HG03039 (cell line): Measurements from ENCODE around the gene ISYNA1.
"Not testable (repeated sequence)": the region's sequence is repeated elsewhere in the genome, so short reads cannot be mapped to it uniquely, and the experiment has no call there.

Source experiments
- ATAC-seq: cut with Tn5 transposase; IDR thresholded peaks from one replicate; pipeline ENCODE4 v1.9.1; 2021; ENCODE audit warnings: mild to moderate bottlenecking, moderate library complexity; ENCODE audit not compliant: unreplicated experiment

Gene ISYNA1

GRCh38 chr19:18421371-18421959 is 16.5 kb downstream of the ISYNA1 start:
- ATAC-seq, result no peak

- ATAC-seq, result no peak
Measured at GRCh38 chr19:18420930-18421329, 17.0 kb downstream of the ISYNA1 start.

GRCh38 chr19:18419699-18420460 is 18.1 kb downstream of the ISYNA1 start:
- ATAC-seq, result peak; percentile 9

GRCh38 chr19:18419195-18419698 is 18.7 kb downstream of the ISYNA1 start, which contains the start of gene SSBP4:
Gene SSBP4, plus strand, starts transcription at chr19:18419398. Its CDS starts 251 bp downstream, at chr19:18419649.
- peak; percentile 44 for ATAC-seq

- ATAC-seq, result no peak
Measured at GRCh38 chr19:18418483-18419194, 19.3 kb downstream of the ISYNA1 start.

GRCh38 chr19:18418029-18418482 is 19.9 kb downstream of the ISYNA1 start:
- no peak for ATAC-seq

- ATAC-seq, result no peak
Measured at GRCh38 chr19:18417250-18418028, 20.5 kb downstream of the ISYNA1 start.

- ATAC-seq, result no peak
Measured at GRCh38 chr19:18416778-18417249, 21.1 kb downstream of the ISYNA1 start.

GRCh38 chr19:18415178-18415867 is 22.6 kb downstream of the ISYNA1 start:
- no peak for ATAC-seq

- ATAC-seq, result no peak
Measured at GRCh38 chr19:18414504-18415177, 23.3 kb downstream of the ISYNA1 start.

- no peak for ATAC-seq
Measured at GRCh38 chr19:18412610-18413239, 25.2 kb downstream of the ISYNA1 start.

- no peak for ATAC-seq
Measured at GRCh38 chr19:18408053-18408476, 29.9 kb downstream of the ISYNA1 start.

- ATAC-seq, result no peak
Measured at GRCh38 chr19:18406749-18407148, 31.2 kb downstream of the ISYNA1 start.

GRCh38 chr19:18405754-18406153 is 32.2 kb downstream of the ISYNA1 start:
- not testable (repeated sequence) for ATAC-seq

GRCh38 chr19:18402455-18403248 is 35.3 kb downstream of the ISYNA1 start:
- ATAC-seq, result not testable (repeated sequence)

- no peak for ATAC-seq
Measured at GRCh38 chr19:18401580-18402112, 36.3 kb downstream of the ISYNA1 start.

- no peak for ATAC-seq
Measured at GRCh38 chr19:18399008-18399407, 38.9 kb downstream of the ISYNA1 start.
